Liver (tissue), 3 donors: ENCODE measurements around the gene CSTPP1.

Source experiments
- FOXA2 ChIP-seq: IDR thresholded peaks from 2 replicates; pipeline ENCODE4 v1.6.1; 2016; ENCODE audit warnings: antibody characterized with exemption
- RAD21 ChIP-seq, 2 donors: IDR thresholded peaks; 2 replicates each; pipeline ENCODE4 v1.6.1; 2016; ENCODE audit warnings: antibody characterized with exemption in 2 of 2, mild to moderate bottlenecking in 2 of 2
- SP1 ChIP-seq: IDR thresholded peaks from 2 replicates; pipeline ENCODE4 v1.6.1; 2018; ENCODE audit warnings: antibody characterized with exemption, mild to moderate bottlenecking
- YY1 ChIP-seq: IDR thresholded peaks from 2 replicates; pipeline ENCODE4 v1.6.1; 2016; ENCODE audit warnings: antibody characterized with exemption, mild to moderate bottlenecking
- TF ChIP-seq, protein P1 (sequence below): fragments of 150-350 bp; IDR thresholded peaks from 2 replicates; pipeline ENCODE4 v1.5.1; 2017; ENCODE audit warnings: improper control_type of control experiment, low read depth, low read length; ENCODE audit not compliant: missing input control
- TF ChIP-seq, protein P2 (sequence below): IDR thresholded peaks from 2 replicates; pipeline ENCODE4 v1.6.1; 2016; ENCODE audit warnings: antibody characterized with exemption, mild to moderate bottlenecking
- donor health status: healthy.
- donor health status: healthy.

DNA sequence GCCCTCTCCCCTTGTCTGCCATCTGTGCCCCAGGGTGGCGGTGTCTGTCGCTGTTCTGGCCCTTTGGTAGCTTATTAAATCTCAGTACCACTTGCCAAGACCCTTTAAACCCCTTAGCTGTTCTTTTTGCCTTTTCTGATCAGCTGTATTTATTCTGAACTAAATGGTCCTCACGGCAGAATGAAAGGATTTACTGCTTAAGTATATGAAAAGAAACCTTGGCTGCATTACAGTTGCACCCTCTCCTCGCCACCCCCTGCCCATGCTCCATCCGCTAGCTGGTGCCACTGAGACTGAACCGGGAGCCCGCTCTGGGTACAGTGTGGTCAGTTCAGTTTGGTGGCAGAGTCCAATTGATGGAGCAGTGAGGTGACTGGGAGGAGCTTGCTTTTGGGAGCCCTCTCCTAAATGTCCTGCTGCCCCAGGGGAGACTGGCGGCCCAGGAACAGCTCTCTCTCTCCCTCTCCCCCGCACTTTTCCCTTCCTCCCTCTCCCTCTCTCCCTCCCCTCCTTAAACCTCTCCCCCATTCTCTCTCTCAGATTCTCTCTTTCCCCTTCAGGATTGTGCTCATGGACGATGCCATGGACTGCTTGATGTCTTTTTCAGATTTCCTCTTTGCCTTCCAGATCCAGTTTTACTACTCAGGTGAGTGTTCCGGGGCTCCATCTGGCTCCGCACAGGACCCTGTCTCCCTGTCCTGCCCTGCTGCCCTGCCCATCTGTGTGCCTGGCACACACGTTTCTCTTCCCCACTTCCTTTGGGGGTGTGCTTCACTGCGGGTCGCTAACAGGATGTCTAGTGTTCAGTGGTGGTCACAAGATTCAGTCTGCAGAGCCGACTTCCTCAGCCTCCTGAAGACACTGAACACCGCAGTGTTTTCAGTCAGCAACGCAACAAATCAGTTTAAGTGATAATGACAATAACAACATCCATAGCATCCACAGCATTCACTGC lies 218.3 kb downstream of the CSTPP1 start:
- TF ChIP-seq, protein P1, sequence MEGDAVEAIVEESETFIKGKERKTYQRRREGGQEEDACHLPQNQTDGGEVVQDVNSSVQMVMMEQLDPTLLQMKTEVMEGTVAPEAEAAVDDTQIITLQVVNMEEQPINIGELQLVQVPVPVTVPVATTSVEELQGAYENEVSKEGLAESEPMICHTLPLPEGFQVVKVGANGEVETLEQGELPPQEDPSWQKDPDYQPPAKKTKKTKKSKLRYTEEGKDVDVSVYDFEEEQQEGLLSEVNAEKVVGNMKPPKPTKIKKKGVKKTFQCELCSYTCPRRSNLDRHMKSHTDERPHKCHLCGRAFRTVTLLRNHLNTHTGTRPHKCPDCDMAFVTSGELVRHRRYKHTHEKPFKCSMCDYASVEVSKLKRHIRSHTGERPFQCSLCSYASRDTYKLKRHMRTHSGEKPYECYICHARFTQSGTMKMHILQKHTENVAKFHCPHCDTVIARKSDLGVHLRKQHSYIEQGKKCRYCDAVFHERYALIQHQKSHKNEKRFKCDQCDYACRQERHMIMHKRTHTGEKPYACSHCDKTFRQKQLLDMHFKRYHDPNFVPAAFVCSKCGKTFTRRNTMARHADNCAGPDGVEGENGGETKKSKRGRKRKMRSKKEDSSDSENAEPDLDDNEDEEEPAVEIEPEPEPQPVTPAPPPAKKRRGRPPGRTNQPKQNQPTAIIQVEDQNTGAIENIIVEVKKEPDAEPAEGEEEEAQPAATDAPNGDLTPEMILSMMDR: no peak
- TF ChIP-seq FOXA2: no peak
- TF ChIP-seq, protein P2, sequence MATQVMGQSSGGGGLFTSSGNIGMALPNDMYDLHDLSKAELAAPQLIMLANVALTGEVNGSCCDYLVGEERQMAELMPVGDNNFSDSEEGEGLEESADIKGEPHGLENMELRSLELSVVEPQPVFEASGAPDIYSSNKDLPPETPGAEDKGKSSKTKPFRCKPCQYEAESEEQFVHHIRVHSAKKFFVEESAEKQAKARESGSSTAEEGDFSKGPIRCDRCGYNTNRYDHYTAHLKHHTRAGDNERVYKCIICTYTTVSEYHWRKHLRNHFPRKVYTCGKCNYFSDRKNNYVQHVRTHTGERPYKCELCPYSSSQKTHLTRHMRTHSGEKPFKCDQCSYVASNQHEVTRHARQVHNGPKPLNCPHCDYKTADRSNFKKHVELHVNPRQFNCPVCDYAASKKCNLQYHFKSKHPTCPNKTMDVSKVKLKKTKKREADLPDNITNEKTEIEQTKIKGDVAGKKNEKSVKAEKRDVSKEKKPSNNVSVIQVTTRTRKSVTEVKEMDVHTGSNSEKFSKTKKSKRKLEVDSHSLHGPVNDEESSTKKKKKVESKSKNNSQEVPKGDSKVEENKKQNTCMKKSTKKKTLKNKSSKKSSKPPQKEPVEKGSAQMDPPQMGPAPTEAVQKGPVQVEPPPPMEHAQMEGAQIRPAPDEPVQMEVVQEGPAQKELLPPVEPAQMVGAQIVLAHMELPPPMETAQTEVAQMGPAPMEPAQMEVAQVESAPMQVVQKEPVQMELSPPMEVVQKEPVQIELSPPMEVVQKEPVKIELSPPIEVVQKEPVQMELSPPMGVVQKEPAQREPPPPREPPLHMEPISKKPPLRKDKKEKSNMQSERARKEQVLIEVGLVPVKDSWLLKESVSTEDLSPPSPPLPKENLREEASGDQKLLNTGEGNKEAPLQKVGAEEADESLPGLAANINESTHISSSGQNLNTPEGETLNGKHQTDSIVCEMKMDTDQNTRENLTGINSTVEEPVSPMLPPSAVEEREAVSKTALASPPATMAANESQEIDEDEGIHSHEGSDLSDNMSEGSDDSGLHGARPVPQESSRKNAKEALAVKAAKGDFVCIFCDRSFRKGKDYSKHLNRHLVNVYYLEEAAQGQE: no peak
- TF ChIP-seq RAD21 (IDR thresholded peaks at IDR 0.05): no peak
- no peak for TF ChIP-seq YY1
- no peak for TF ChIP-seq SP1
